ENCODE results near the gene ZNF524. TPM values are rescaled to one million over a fixed set of nuclear protein-coding genes. Genes with fewer than 3 reads are reported as not detected.

ZNF524 gene
- total and polyA plus RNA-seq, 9 of the 15 experiments (the other 6 are each of a cell fraction or from before 2014, with no cell fraction given), result 0.08 to 15.6 (median 2.9) TPM

GRCh38 chr19:55605207-55605636 is 5.1 kb downstream of the ZNF524 start (continued):
- TF ChIP-seq TAF9B (IDR thresholded peaks at IDR 0.05; ENCODE audit: partially characterized antibody) (no peak), POLR2H (tag; IDR thresholded peaks at IDR 0.05; ENCODE audit: low read depth) (peak; percentile 74), GATAD2A (IDR thresholded peaks at IDR 0.05) (no peak), ZBTB49 (CRISPR knock-in tag; IDR thresholded peaks at IDR 0.05; ENCODE audit: borderline replicate concordance) (no peak), HMGN3 (IDR thresholded peaks at IDR 0.05; ENCODE audit: borderline replicate concordance, extremely low read depth, insufficient read length, low read depth, low read length) (peak; percentile 73), ZNF77 (CRISPR knock-in tag; IDR thresholded peaks at IDR 0.05) (no peak), POLR2AphosphoS2 (IDR thresholded peaks at IDR 0.05; ENCODE audit: low read length) (peak; percentile 52; the same call in 1 of the 2 replicates), PHTF2 (CRISPR knock-in tag; IDR thresholded peaks at IDR 0.05) (no peak), ZNF232 (CRISPR knock-in tag; IDR thresholded peaks at IDR 0.05) (no peak), CREB1 (IDR thresholded peaks at IDR 0.05) (peak; percentile 29; the same call in 1 of the 2 replicates), CREB1 (CRISPR knock-in tag; IDR thresholded peaks at IDR 0.05) (no peak; the same call in 1 of the 2 replicates), ZFX (CRISPR knock-in tag; IDR thresholded peaks at IDR 0.05) (no peak), POLR2G (IDR thresholded peaks at IDR 0.05; ENCODE audit: low read depth, low read length) (peak; percentile 77), ZNF277 (CRISPR knock-in tag; IDR thresholded peaks at IDR 0.05; ENCODE audit: borderline replicate concordance) (no peak), ZNF217 (CRISPR knock-in tag; IDR thresholded peaks at IDR 0.05) (no peak), SPI1 (IDR thresholded peaks at IDR 0.05; ENCODE audit: borderline replicate concordance, low read depth, low read length) (peak; percentile 42; the same call in 1 of the 2 replicates), HMGXB4 (CRISPR knock-in tag; IDR thresholded peaks at IDR 0.05) (no peak), HEY1 (CRISPR knock-in tag; IDR thresholded peaks at IDR 0.05; ENCODE audit: borderline replicate concordance) (no peak), CAMTA2 (CRISPR knock-in tag; conservative IDR thresholded peaks at IDR 0.05) (peak; percentile 92; the same call in 1 of the 2 replicates), ZNF398 (CRISPR knock-in tag; IDR thresholded peaks at IDR 0.05) (no peak), NRF1 (conservative IDR thresholded peaks at IDR 0.05 in 1 of 2, IDR thresholded peaks at IDR 0.05 in 1 of 2) (peak; percentile 97), RFX1 (IDR thresholded peaks at IDR 0.05) (no peak), TBP (optimal IDR thresholded peaks at IDR 0.05; ENCODE audit: low read depth, low read length) (peak; percentile 63), MCM7 (IDR thresholded peaks at IDR 0.05) (no peak)
